ENCODE measurements around the gene ZNF223.

ZNF223 gene

DNA sequence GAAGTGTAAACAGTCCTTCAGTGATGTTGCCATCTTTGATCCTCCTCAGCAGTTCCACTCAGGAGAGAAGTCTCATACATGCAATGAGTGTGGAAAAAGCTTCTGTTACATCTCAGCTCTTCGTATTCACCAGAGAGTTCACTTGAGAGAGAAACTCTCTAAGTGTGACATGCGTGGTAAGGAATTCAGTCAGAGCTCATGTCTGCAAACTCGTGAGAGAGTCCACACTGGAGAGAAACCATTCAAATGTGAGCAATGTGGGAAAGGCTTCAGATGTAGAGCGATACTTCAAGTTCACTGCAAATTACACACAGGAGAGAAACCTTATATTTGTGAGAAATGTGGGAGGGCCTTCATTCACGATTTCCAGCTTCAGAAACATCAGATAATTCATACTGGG lies 41.4 kb upstream of the ZNF223 start:
- Histone ChIP-seq H3K4me2 (ENCODE audit: insufficient read depth, low read length) (no peak overlapping the region), H2AFZ (ENCODE audit: low read depth, low read length) (no peak overlapping the region), H3K36me3 (ENCODE audit: insufficient read depth, low read length) (peaks cover 62% of the 10 kb centered on the region), H3K27ac (ENCODE audit: low read length) (no peak overlapping the region), H3K4me1 (ENCODE audit: insufficient read depth, low read length) (no peaks in the 10 kb centered on the region), H3K9ac (ENCODE audit: low read depth, low read length) (no peak overlapping the region), H4K20me1 (ENCODE audit: insufficient read depth, low read length) (no peaks in the 10 kb centered on the region), H3K27me3 (ENCODE audit: insufficient read depth, low read length, poor library complexity) (no peaks in the 10 kb centered on the region), H3K4me3 (ENCODE audit: low read depth in 1 of 2, low read length in 2 of 2) (no peak overlapping the region), H3K9me3 (ENCODE audit: insufficient read depth, low read length, severe bottlenecking) (peaks cover 34% of the 10 kb centered on the region), H3K79me2 (ENCODE audit: insufficient read depth, low read length) (peaks cover 6% of the 10 kb centered on the region)
- ATAC-seq (ENCODE audit: insufficient read depth, low read depth) (no peak), DNase-seq (no peak)
- TF ChIP-seq EZH2 (IDR thresholded peaks at IDR 0.05; ENCODE audit: borderline replicate concordance, low read depth, low read length, severe bottlenecking) (no peak), CTCF (IDR thresholded peaks at IDR 0.05; ENCODE audit: borderline replicate concordance, extremely low read depth, low read length, poor library complexity, severe bottlenecking) (peak; percentile 4)

GRCh38 chr19:44019498-44019897 lies 32.3 kb upstream of the ZNF223 start:
- H3K79me2 ChIP-seq (ENCODE audit: insufficient read depth, low read length), result no peaks in the 10 kb centered on the region
- no peak overlapping the region for H3K4me3 ChIP-seq (ENCODE audit: low read depth in 1 of 2, low read length in 2 of 2)
- no peaks in the 10 kb centered on the region for H3K36me3 ChIP-seq (ENCODE audit: insufficient read depth, low read length)
- no peak for ATAC-seq (ENCODE audit: insufficient read depth, low read depth)
- peaks cover 5% of the 10 kb centered on the region for H3K4me1 ChIP-seq (ENCODE audit: insufficient read depth, low read length)
- no peak overlapping the region for H3K9ac ChIP-seq (ENCODE audit: low read depth, low read length)
- H2AFZ ChIP-seq (ENCODE audit: low read depth, low read length), result no peak overlapping the region
- DNase-seq, result no peak
- no peak for TF ChIP-seq CTCF (IDR thresholded peaks at IDR 0.05; ENCODE audit: borderline replicate concordance, extremely low read depth, low read length, poor library complexity, severe bottlenecking)
- no peak for TF ChIP-seq EZH2 (IDR thresholded peaks at IDR 0.05; ENCODE audit: borderline replicate concordance, low read depth, low read length, severe bottlenecking)
- H3K9me3 ChIP-seq (ENCODE audit: insufficient read depth, low read length, severe bottlenecking), result no peaks in the 10 kb centered on the region
- H3K4me2 ChIP-seq (ENCODE audit: insufficient read depth, low read length), result no peak overlapping the region
- no peak overlapping the region for H3K27ac ChIP-seq (ENCODE audit: low read length)
- no peaks in the 10 kb centered on the region for H3K27me3 ChIP-seq (ENCODE audit: insufficient read depth, low read length, poor library complexity)
- no peaks in the 10 kb centered on the region for H4K20me1 ChIP-seq (ENCODE audit: insufficient read depth, low read length)

- Histone ChIP-seq H3K27ac (ENCODE audit: low read length) (no peak overlapping the region), H3K9ac (ENCODE audit: low read depth, low read length) (no peak overlapping the region), H4K20me1 (ENCODE audit: insufficient read depth, low read length) (no peaks in the 10 kb centered on the region), H3K4me1 (ENCODE audit: insufficient read depth, low read length) (peaks cover 16% of the 10 kb centered on the region), H2AFZ (ENCODE audit: low read depth, low read length) (no peak overlapping the region), H3K27me3 (ENCODE audit: insufficient read depth, low read length, poor library complexity) (no peaks in the 10 kb centered on the region), H3K9me3 (ENCODE audit: insufficient read depth, low read length, severe bottlenecking) (no peaks in the 10 kb centered on the region), H3K79me2 (ENCODE audit: insufficient read depth, low read length) (peaks cover 15% of the 10 kb centered on the region), H3K4me2 (ENCODE audit: insufficient read depth, low read length) (no peak overlapping the region), H3K4me3 (ENCODE audit: low read depth in 1 of 2, low read length in 2 of 2) (no peak overlapping the region), H3K36me3 (ENCODE audit: insufficient read depth, low read length) (no peaks in the 10 kb centered on the region)
- no peak for DNase-seq
- ATAC-seq (ENCODE audit: insufficient read depth, low read depth), result no peak
- TF ChIP-seq CTCF (IDR thresholded peaks at IDR 0.05; ENCODE audit: borderline replicate concordance, extremely low read depth, low read length, poor library complexity, severe bottlenecking) (no peak), EZH2 (IDR thresholded peaks at IDR 0.05; ENCODE audit: borderline replicate concordance, low read depth, low read length, severe bottlenecking) (no peak)
Measured at GRCh38 chr19:44021221-44021620, 30.6 kb upstream of the ZNF223 start.

- no peak for ATAC-seq (ENCODE audit: insufficient read depth, low read depth)
- Histone ChIP-seq H3K27me3 (ENCODE audit: insufficient read depth, low read length, poor library complexity) (no peaks in the 10 kb centered on the region), H4K20me1 (ENCODE audit: insufficient read depth, low read length) (no peaks in the 10 kb centered on the region), H3K4me3 (ENCODE audit: low read depth in 1 of 2, low read length in 2 of 2) (peak overlapping the region; percentile 52 to 77; a peak in 3 of 4 replicates), H3K9me3 (ENCODE audit: insufficient read depth, low read length, severe bottlenecking) (peaks cover 4% of the 10 kb centered on the region), H3K36me3 (ENCODE audit: insufficient read depth, low read length) (peaks cover 33% of the 10 kb centered on the region), H2AFZ (ENCODE audit: low read depth, low read length) (peak overlapping the region; percentile 97), H3K9ac (ENCODE audit: low read depth, low read length) (peak overlapping the region; percentile 66), H3K79me2 (ENCODE audit: insufficient read depth, low read length) (peaks cover 19% of the 10 kb centered on the region), H3K27ac (ENCODE audit: low read length) (peak overlapping the region; percentile 73), H3K4me2 (ENCODE audit: insufficient read depth, low read length) (peak overlapping the region; percentile 84), H3K4me1 (ENCODE audit: insufficient read depth, low read length) (peaks cover 23% of the 10 kb centered on the region)
- TF ChIP-seq EZH2 (IDR thresholded peaks at IDR 0.05; ENCODE audit: borderline replicate concordance, low read depth, low read length, severe bottlenecking), result no peak
- no peak for TF ChIP-seq CTCF (IDR thresholded peaks at IDR 0.05; ENCODE audit: borderline replicate concordance, extremely low read depth, low read length, poor library complexity, severe bottlenecking)
- DNase-seq, result no peak
Measured at GRCh38 chr19:44024900-44025216, 27.0 kb upstream of the ZNF223 start.
